Measurements from ENCODE around the gene C20orf144. TPM values are rescaled to one million over a fixed set of nuclear protein-coding genes. Genes with fewer than 3 reads are reported as not detected.

The C20orf144 gene
- total and polyA plus RNA-seq, 7 donors = 0.12 to 0.66 TPM; not detected in 5

DNA sequence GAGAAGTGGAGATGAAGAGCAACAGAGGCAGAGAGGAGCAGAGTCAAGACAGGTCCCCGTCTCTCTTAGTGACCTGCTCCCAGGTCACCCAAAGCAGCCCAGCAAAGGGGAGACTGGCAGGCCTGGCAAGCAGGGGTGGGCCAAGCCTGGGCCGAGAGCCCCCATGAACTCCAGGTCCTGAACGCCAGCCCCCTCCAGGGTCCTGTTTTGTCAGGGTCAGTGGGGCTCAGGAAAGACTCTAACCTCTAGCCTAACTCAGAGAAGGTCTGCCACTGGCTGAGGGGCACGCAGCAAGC lies 10.9 kb downstream of the C20orf144 start:
- 64 to 88% methylated on average over 4 of the region's 4 CpGs for WGBS, 2 donors
- H3K27me3 ChIP-seq = no peaks in the 10 kb centered on the region
- H3K4me1 ChIP-seq = peaks cover 0 to 46% (median 45%) of the 10 kb centered on the region in 4 donors
- peak overlapping the region; percentile 89 to 96 (median 94) for H3K27ac ChIP-seq
- peak overlapping the region; percentile 55 to 83 (median 74) for H3K4me3 ChIP-seq
- DNase-seq = no peak
- intact Hi-C loops (cut with DNase I) = loop anchor here (5.0 kb wide), 1 partner anchor 139 kb away; the partner anchor contains the start of gene CHMP4B
- no peak for TF ChIP-seq EP300 (IDR thresholded peaks at IDR 0.05)
- no peak for TF ChIP-seq POLR2A (IDR thresholded peaks at IDR 0.05)
- no peak for TF ChIP-seq CTCF (IDR thresholded peaks at IDR 0.05)
- no peak for TF ChIP-seq POLR2AphosphoS5 (IDR thresholded peaks at IDR 0.05)
- H3K9me3 ChIP-seq = no peaks in the 10 kb centered on the region
- H3K36me3 ChIP-seq = peaks cover 0 to 30% (median 6%) of the 10 kb centered on the region in 4 donors

DNA sequence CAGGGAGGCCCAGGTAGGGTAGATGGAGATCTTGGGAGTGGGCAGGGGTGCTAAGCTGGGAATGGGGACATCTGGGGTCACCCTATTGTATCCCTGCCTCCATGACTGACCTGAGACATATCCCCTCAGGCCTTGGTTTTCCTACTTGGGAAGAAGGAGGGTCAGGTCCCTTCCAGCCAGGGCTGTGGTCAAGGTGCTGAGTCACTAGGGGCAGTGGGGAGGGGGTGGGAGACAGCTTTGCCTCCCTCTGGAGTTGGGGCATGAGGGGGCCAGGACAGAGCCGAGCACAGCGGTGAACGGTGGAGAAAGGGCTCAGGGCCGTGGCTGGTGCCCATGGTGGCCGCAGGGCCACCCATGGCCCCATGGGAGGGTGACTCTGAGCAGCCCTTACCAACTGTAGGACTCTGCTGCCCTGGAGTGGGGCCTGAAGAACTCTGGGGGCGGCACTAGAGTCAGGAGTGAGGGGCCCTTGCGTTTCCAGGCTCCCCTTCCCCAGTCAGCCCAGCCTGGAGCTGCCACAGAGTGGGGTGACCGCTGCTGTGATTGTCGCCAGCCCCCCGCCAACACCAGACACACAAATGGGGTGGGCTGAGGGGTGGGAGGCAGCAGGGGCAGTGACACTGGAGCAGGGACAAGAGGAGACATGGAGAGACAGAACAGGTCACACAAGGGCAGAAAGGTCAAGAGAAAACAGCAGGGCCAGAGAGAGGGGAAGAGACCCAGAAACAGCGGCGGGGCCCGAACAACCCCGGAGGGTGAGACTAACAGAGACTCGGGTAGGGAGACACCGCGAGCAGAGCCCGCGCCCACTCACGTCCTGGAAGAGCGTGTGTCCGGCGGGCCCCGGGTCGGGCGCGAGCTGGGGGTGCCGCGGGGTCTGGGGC lies 11.5 kb downstream of the C20orf144 start:
- Histone ChIP-seq H3K27ac (peak overlapping the region; percentile 89 to 96 (median 94)), H3K4me1 (peaks cover 0 to 40% (median 40%) of the 10 kb centered on the region in 4 donors), H3K27me3 (no peaks in the 10 kb centered on the region), H3K9me3 (no peaks in the 10 kb centered on the region), H3K4me3 (peak overlapping the region; percentile 55 to 83 (median 74)), H3K36me3 (peaks cover 0 to 30% (median 6%) of the 10 kb centered on the region in 4 donors)
- DNase-seq = peak; percentile 68
- intact Hi-C loops (cut with DNase I) = loop anchor here (5.0 kb wide), 1 partner anchor 139 kb away; the partner anchor contains the start of gene CHMP4B
- no peak for TF ChIP-seq POLR2A (IDR thresholded peaks at IDR 0.05)
- no peak for TF ChIP-seq EP300 (IDR thresholded peaks at IDR 0.05)
- TF ChIP-seq POLR2AphosphoS5 (IDR thresholded peaks at IDR 0.05) = no peak
- no peak for TF ChIP-seq CTCF (IDR thresholded peaks at IDR 0.05)
- WGBS, 2 donors = 7 to 22% methylated on average over 29 of the region's 29 CpGs

DNA sequence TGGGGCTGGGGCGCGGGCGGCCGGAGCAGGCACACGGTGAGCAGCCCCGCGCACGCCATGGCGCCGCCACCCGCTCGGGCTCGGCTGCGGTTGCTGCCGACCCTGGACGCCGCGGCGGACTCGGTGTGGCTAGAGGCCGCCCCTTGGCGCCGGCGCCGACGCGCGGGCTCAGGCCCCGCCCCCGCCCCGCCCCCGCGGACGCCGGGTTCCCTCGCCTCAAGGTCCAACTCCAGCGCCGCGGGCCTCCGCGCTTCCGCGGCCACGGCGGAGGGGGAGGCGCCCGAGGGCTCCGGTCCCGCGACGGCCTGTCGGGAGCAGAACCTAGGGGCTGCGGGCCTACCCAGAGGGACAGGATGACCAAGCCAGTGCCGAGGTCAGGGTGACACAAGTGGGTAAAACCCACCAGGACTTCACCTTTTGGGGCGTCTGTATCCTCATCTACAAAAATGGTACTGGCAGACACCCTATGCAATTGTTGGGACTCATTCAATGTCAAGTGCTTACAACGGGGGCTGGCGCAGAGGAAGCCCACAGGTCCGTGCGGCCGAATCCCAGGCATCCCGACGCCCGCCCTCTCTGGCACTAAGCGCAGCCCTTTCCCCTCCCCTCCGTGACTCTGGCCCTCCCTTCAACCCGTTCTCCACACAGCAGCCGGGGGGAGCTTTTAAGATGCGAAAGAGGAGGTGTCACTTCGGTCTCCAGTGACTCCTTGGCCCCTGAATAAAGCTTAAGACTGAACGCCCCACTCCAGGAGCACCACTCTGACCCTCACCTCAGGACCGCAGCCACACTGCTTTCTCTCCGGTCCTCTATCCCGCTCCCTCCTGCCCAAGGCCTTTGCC lies 12.4 kb downstream of the C20orf144 start, which contains the start of gene NECAB3:
Gene NECAB3 (minus strand): TSS at position 135 of the 842 bp plus-strand sequence. CDS start 76 bp downstream, at position 59.
- TF ChIP-seq CTCF (IDR thresholded peaks at IDR 0.05) (no peak), EP300 (IDR thresholded peaks at IDR 0.05) (no peak), POLR2A (IDR thresholded peaks at IDR 0.05) (peak in 1 of 2 donors; percentile 17), POLR2AphosphoS5 (IDR thresholded peaks at IDR 0.05) (peak; percentile 44 to 72 (median 66))
- Histone ChIP-seq H3K4me3 (peak within 1 kb of the TSS; percentile 55 to 83 (median 74)), H3K27ac (peak within 1 kb of the TSS; percentile 89 to 96 (median 94)), H3K36me3 (peaks cover 0 to 22% (median 5%) of the 10 kb centered on the region in 4 donors), H3K4me1 (peaks cover 0 to 40% (median 39%) of the 10 kb centered on the region in 4 donors), H3K9me3 (no peaks in the 10 kb centered on the region), H3K27me3 (no peaks in the 10 kb centered on the region)
- DNase-seq = peak; percentile 94
- intact Hi-C loops (cut with DNase I) = loop anchor here (5.0 kb wide), 1 partner anchor 138 kb away; the partner anchor contains the start of gene CHMP4B
- 2 to 5% methylated on average over 73 of the region's 73 CpGs for WGBS, 2 donors

GRCh38 chr20:33675136-33675959 lies 13.2 kb downstream of the C20orf144 start:
- DNase-seq = peak; percentile 86
- Histone ChIP-seq H3K4me1 (peaks cover 0 to 40% (median 39%) of the 10 kb centered on the region in 4 donors), H3K9me3 (no peaks in the 10 kb centered on the region), H3K27me3 (no peaks in the 10 kb centered on the region), H3K4me3 (peak overlapping the region; percentile 32 to 83 (median 68)), H3K36me3 (peaks cover 0 to 14% (median 4%) of the 10 kb centered on the region in 4 donors), H3K27ac (peak overlapping the region; percentile 89 to 96 (median 94))
- intact Hi-C loops (cut with DNase I) = no loop called here
- TF ChIP-seq POLR2AphosphoS5 (IDR thresholded peaks at IDR 0.05) = peak in 3 of 4 donors; percentile 34 to 49 (median 38)
- no peak for TF ChIP-seq POLR2A (IDR thresholded peaks at IDR 0.05)
- no peak for TF ChIP-seq EP300 (IDR thresholded peaks at IDR 0.05)
- no peak for TF ChIP-seq CTCF (IDR thresholded peaks at IDR 0.05)
- WGBS, 2 donors = 19 to 61% methylated on average over 16 of the region's 16 CpGs
